ENCODE data around the gene SSRP1. TPM values are rescaled to one million over a fixed set of nuclear protein-coding genes. Genes with fewer than 3 reads are reported as not detected.

The SSRP1 gene
- total and polyA plus RNA-seq, 2 of the 13 experiments (the other 11 are each of a cell fraction or from before 2014, with no cell fraction given), result 93.6 to 129 TPM

DNA sequence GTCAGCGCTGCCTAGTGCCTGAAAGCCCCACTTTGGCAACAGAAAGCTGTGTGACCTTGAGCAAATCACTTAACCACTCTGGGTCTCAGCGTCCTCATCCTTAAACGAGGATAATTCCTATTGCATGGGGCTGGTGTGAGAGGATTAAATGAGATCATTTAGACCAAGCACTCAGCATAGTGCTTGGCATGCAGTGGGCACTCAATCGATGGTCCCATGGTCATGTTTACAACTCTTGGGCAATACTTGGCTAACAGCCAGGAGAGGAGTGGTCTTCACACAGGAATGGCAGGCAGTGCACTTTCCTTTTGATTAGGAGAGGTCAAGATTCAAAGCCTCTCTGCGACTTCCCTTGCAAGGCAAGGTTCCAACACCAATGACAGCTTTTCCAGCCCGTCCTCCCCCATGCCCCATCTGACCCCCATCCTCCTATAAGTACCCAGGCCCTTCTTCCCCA is 25.0 kb downstream of the SSRP1 start (continued):
- TF ChIP-seq TCF7L2 (IDR thresholded peaks at IDR 0.05; ENCODE audit: low read depth, low read length), result no peak
- TF ChIP-seq HNF4G (IDR thresholded peaks at IDR 0.05; ENCODE audit: borderline replicate concordance, low read depth, low read length), result peak; percentile 32; the same call in 1 of the 2 replicates
- no peak for TF ChIP-seq HNF4G (CRISPR knock-in tag; IDR thresholded peaks at IDR 0.05; ENCODE audit: borderline replicate concordance, low read depth)
- peak; percentile 36; the same call in 1 of the 2 replicates for TF ChIP-seq SAP130 (CRISPR knock-in tag; IDR thresholded peaks at IDR 0.05; ENCODE audit: low read depth)
- no peak for TF ChIP-seq GABPA (IDR thresholded peaks at IDR 0.05; ENCODE audit: low read depth, low read length)
- TF ChIP-seq GABPA (CRISPR knock-in tag; IDR thresholded peaks at IDR 0.05; ENCODE audit: low read depth), result no peak
- TF ChIP-seq, protein P1, sequence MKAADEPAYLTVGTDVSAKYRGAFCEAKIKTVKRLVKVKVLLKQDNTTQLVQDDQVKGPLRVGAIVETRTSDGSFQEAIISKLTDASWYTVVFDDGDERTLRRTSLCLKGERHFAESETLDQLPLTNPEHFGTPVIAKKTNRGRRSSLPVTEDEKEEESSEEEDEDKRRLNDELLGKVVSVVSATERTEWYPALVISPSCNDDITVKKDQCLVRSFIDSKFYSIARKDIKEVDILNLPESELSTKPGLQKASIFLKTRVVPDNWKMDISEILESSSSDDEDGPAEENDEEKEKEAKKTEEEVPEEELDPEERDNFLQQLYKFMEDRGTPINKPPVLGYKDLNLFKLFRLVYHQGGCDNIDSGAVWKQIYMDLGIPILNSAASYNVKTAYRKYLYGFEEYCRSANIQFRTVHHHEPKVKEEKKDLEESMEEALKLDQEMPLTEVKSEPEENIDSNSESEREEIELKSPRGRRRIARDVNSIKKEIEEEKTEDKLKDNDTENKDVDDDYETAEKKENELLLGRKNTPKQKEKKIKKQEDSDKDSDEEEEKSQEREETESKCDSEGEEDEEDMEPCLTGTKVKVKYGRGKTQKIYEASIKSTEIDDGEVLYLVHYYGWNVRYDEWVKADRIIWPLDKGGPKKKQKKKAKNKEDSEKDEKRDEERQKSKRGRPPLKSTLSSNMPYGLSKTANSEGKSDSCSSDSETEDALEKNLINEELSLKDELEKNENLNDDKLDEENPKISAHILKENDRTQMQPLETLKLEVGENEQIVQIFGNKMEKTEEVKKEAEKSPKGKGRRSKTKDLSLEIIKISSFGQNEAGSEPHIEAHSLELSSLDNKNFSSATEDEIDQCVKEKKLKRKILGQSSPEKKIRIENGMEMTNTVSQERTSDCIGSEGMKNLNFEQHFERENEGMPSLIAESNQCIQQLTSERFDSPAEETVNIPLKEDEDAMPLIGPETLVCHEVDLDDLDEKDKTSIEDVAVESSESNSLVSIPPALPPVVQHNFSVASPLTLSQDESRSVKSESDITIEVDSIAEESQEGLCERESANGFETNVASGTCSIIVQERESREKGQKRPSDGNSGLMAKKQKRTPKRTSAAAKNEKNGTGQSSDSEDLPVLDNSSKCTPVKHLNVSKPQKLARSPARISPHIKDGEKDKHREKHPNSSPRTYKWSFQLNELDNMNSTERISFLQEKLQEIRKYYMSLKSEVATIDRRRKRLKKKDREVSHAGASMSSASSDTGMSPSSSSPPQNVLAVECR (CRISPR knock-in tag; IDR thresholded peaks at IDR 0.05; ENCODE audit: borderline replicate concordance), result 0 out of 2 replicates have a peak, but pooled peaks have one; percentile 21
- TF ChIP-seq ATF1 (CRISPR knock-in tag; IDR thresholded peaks at IDR 0.05), result no peak
- peak; percentile 95; the same call in 1 of the 2 replicates for TF ChIP-seq NFIB (CRISPR knock-in tag; IDR thresholded peaks at IDR 0.05; ENCODE audit: borderline replicate concordance)
- TF ChIP-seq, protein P2, sequence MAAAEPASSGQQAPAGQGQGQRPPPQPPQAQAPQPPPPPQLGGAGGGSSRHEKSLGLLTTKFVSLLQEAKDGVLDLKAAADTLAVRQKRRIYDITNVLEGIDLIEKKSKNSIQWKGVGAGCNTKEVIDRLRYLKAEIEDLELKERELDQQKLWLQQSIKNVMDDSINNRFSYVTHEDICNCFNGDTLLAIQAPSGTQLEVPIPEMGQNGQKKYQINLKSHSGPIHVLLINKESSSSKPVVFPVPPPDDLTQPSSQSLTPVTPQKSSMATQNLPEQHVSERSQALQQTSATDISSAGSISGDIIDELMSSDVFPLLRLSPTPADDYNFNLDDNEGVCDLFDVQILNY (CRISPR knock-in tag; conservative IDR thresholded peaks at IDR 0.05), result no peak
- no peak for TF ChIP-seq ZNF354B (CRISPR knock-in tag; IDR thresholded peaks at IDR 0.05)
- TF ChIP-seq, protein P3, sequence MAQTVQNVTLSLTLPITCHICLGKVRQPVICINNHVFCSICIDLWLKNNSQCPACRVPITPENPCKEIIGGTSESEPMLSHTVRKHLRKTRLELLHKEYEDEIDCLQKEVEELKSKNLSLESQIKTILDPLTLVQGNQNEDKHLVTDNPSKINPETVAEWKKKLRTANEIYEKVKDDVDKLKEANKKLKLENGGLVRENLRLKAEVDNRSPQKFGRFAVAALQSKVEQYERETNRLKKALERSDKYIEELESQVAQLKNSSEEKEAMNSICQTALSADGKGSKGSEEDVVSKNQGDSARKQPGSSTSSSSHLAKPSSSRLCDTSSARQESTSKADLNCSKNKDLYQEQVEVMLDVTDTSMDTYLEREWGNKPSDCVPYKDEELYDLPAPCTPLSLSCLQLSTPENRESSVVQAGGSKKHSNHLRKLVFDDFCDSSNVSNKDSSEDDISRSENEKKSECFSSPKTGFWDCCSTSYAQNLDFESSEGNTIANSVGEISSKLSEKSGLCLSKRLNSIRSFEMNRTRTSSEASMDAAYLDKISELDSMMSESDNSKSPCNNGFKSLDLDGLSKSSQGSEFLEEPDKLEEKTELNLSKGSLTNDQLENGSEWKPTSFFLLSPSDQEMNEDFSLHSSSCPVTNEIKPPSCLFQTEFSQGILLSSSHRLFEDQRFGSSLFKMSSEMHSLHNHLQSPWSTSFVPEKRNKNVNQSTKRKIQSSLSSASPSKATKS (CRISPR knock-in tag; IDR thresholded peaks at IDR 0.05), result no peak
- peak; percentile 55; the same call in 1 of the 2 replicates for TF ChIP-seq ZNF790 (CRISPR knock-in tag; IDR thresholded peaks at IDR 0.05; ENCODE audit: borderline replicate concordance)
- TF ChIP-seq HOXA9 (CRISPR knock-in tag; IDR thresholded peaks at IDR 0.05; ENCODE audit: borderline replicate concordance), result no peak
- no peak for TF ChIP-seq SPEN (CRISPR knock-in tag; IDR thresholded peaks at IDR 0.05; ENCODE audit: low read depth)
- TF ChIP-seq ZNF777 (CRISPR knock-in tag; IDR thresholded peaks at IDR 0.05), result no peak
- no peak for TF ChIP-seq DMAP1 (CRISPR knock-in tag; IDR thresholded peaks at IDR 0.05)
- TF ChIP-seq SP5 (CRISPR knock-in tag; IDR thresholded peaks at IDR 0.05; ENCODE audit: borderline replicate concordance, low read depth), result peak; percentile 84
- TF ChIP-seq, protein P4, sequence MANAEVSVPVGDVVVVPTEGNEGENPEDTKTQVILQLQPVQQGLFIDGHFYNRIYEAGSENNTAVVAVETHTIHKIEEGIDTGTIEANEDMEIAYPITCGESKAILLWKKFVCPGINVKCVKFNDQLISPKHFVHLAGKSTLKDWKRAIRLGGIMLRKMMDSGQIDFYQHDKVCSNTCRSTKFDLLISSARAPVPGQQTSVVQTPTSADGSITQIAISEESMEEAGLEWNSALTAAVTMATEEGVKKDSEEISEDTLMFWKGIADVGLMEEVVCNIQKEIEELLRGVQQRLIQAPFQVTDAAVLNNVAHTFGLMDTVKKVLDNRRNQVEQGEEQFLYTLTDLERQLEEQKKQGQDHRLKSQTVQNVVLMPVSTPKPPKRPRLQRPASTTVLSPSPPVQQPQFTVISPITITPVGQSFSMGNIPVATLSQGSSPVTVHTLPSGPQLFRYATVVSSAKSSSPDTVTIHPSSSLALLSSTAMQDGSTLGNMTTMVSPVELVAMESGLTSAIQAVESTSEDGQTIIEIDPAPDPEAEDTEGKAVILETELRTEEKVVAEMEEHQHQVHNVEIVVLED (CRISPR knock-in tag; IDR thresholded peaks at IDR 0.05; ENCODE audit: borderline replicate concordance), result peak; percentile 1; the same call in 1 of the 2 replicates
- TF ChIP-seq ZNF780A (CRISPR knock-in tag; IDR thresholded peaks at IDR 0.05), result no peak
- 0 out of 2 replicates have a peak, but pooled peaks have one; percentile 17 for TF ChIP-seq CHD4 (IDR thresholded peaks at IDR 0.05; ENCODE audit: borderline replicate concordance, low read length)
- no peak for TF ChIP-seq BORCS8-MEF2B (CRISPR knock-in tag; IDR thresholded peaks at IDR 0.05)
- peak; percentile 30; the same call in 1 of the 2 replicates for TF ChIP-seq ZNF652 (CRISPR knock-in tag; IDR thresholded peaks at IDR 0.05; ENCODE audit: borderline replicate concordance, low read depth)

Measured in HepG2 (cell line).